Measurements from ENCODE around the gene MEIS2. TPM values are rescaled to one million over a fixed set of nuclear protein-coding genes. Genes with fewer than 3 reads are reported as not detected.
A peak's percentile ranks its signal among the peaks of the same experiment; 100 is the strongest.

Gene MEIS2
- total and polyA plus RNA-seq, 2 donors (not counting 3 experiments of a cell fraction or from before 2014, with no cell fraction given): 22.5 to 26.2 TPM

- intact Hi-C loops (cut with micrococcal nuclease): no loop called here
- FAIRE-seq (no peak), DNase-seq (ENCODE audit: low read depth, low spot score) (no peak)
- no TSS peak for BruUV-seq (replicated peaks)
- TF ChIP-seq MYC (IDR thresholded peaks at IDR 0.05; ENCODE audit: low read depth, low read length) (no peak), EZH2 (IDR thresholded peaks at IDR 0.05; ENCODE audit: borderline replicate concordance, low read depth, low read length, severe bottlenecking) (peak; percentile 76)
- Histone ChIP-seq H3K9me1 (replicated peaks; ENCODE audit: control insufficient read depth, extremely low read depth, insufficient read depth, low read length) (no peaks in the 10 kb centered on the region), H3K9me3 (replicated peaks; ENCODE audit: control insufficient read depth, insufficient read depth, low read length) (no peaks in the 10 kb centered on the region), H4K20me1 (replicated peaks; ENCODE audit: control insufficient read depth, extremely low read depth, insufficient read depth, low read length) (peaks cover 3% of the 10 kb centered on the region), H3K4me1 (ENCODE audit: control insufficient read depth, extremely low read depth, insufficient read depth, low read length) (peaks cover 8% of the 10 kb centered on the region), H3K4me3 (replicated peaks in 1 of 3; ENCODE audit: insufficient read depth in 1 of 3, low read depth in 1 of 3, low read length in 3 of 3) (no peak overlapping the region), H3K79me2 (ENCODE audit: control insufficient read depth, insufficient read depth, low read length) (no peaks in the 10 kb centered on the region), H3K9ac (replicated peaks; ENCODE audit: extremely low read depth, insufficient read depth, low read length) (no peak overlapping the region), H2AFZ (ENCODE audit: low read depth, low read length) (no peak overlapping the region), H3K36me3 (ENCODE audit: control insufficient read depth in 2 of 2, extremely low read depth in 1 of 2, insufficient read depth in 2 of 2, low read length in 2 of 2) (no peaks in the 10 kb centered on the region), H3K27me3 (ENCODE audit: control insufficient read depth in 2 of 2, insufficient read depth in 2 of 2, low read length in 2 of 2) (peaks cover 47 to 58% of the 10 kb centered on the region in 2 experiments), H3K27ac (ENCODE audit: insufficient read depth, low read depth, low read length) (no peak overlapping the region), H3K4me2 (ENCODE audit: insufficient read depth, low read length) (no peak overlapping the region)
- dilution Hi-C loops (cut with MboI; ENCODE audit: extremely low pct_ligation_motif_present, low sequenced_read_pairs): no loop called here
- ChIA-PET POLR2A (no interaction called here), CTCF (interaction anchor here (0.8 to 1.5 kb wide), 5 partner anchors 9 to 992 kb away, joined by 3 read pairs; no protein-coding TSS in a partner anchor)
These were observed 212.0 kb downstream of the MEIS2 start for GRCh38 chr15:36888011-36888992.

DNA sequence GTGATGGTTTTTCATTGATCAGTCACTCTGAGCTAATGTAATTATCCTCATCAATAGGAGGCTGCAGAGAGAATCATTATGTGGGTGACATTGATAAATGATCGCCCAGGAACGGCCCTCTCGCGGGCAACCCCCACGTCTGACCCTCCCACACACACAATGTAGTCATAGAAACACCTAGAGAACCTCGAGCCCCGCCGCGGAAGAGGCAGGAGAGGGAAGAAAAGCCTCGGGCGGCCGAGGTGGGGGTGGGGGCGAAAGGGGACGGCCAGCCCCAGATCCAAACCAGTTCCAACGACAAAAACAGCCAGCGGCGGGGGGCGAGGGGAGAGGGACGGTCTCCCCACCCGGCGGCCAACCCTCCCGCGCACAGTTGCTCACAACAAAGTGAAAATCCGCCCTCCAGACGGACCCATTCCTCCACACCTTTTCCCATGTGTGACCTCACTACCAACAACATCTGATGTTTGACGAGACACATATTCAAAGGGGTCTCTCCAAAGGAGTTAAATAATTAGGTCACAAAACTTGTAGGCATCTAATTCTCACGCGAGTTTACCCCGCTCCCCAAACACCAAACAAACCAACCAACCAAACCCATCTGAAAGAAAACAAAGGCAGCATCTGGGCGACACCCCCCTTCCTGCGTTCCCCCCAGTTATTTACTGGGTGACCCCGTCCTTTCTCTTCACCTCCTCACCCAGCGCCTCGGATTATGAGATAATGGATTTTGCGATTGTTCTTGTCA is 213.0 kb downstream of the MEIS2 start:
- Histone ChIP-seq H2AFZ (ENCODE audit: low read depth, low read length) (no peak overlapping the region), H3K36me3 (ENCODE audit: control insufficient read depth in 2 of 2, extremely low read depth in 1 of 2, insufficient read depth in 2 of 2, low read length in 2 of 2) (no peaks in the 10 kb centered on the region), H3K9me1 (replicated peaks; ENCODE audit: control insufficient read depth, extremely low read depth, insufficient read depth, low read length) (no peaks in the 10 kb centered on the region), H3K9ac (replicated peaks; ENCODE audit: extremely low read depth, insufficient read depth, low read length) (no peak overlapping the region), H3K27ac (ENCODE audit: insufficient read depth, low read depth, low read length) (no peak overlapping the region), H3K27me3 (ENCODE audit: control insufficient read depth in 2 of 2, insufficient read depth in 2 of 2, low read length in 2 of 2) (peaks cover 57 to 67% of the 10 kb centered on the region in 2 experiments), H3K79me2 (ENCODE audit: control insufficient read depth, insufficient read depth, low read length) (no peaks in the 10 kb centered on the region), H3K4me2 (ENCODE audit: insufficient read depth, low read length) (peak overlapping the region; percentile 46), H3K9me3 (replicated peaks; ENCODE audit: control insufficient read depth, insufficient read depth, low read length) (no peaks in the 10 kb centered on the region), H3K4me1 (ENCODE audit: control insufficient read depth, extremely low read depth, insufficient read depth, low read length) (peaks cover 11% of the 10 kb centered on the region), H4K20me1 (replicated peaks; ENCODE audit: control insufficient read depth, extremely low read depth, insufficient read depth, low read length) (peaks cover 3% of the 10 kb centered on the region), H3K4me3 (replicated peaks in 1 of 3; ENCODE audit: insufficient read depth in 1 of 3, low read depth in 1 of 3, low read length in 3 of 3) (no peak overlapping the region)
- no TSS peak for BruUV-seq (replicated peaks)
- TF ChIP-seq GATA2 (IDR thresholded peaks at IDR 0.05; ENCODE audit: insufficient read depth, insufficient read length, low read depth, low read length) (no peak), FOS (IDR thresholded peaks at IDR 0.05; ENCODE audit: borderline replicate concordance, insufficient read depth, low read length) (no peak), JUN (IDR thresholded peaks at IDR 0.05; ENCODE audit: borderline replicate concordance, insufficient read depth, insufficient read length, low read depth) (no peak), EZH2 (IDR thresholded peaks at IDR 0.05; ENCODE audit: borderline replicate concordance, low read depth, low read length, severe bottlenecking) (peak; percentile 86)
- TF ChIP-seq, protein P1, sequence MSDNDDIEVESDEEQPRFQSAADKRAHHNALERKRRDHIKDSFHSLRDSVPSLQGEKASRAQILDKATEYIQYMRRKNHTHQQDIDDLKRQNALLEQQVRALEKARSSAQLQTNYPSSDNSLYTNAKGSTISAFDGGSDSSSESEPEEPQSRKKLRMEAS (IDR thresholded peaks at IDR 0.05; ENCODE audit: insufficient read depth, insufficient read length): no peak
- ChIA-PET CTCF (interaction anchor here (0.7 to 1.5 kb wide), 2 partner anchors 10 to 1469 kb away, joined by 3 read pairs; no protein-coding TSS in a partner anchor), POLR2A (no interaction called here)
- dilution Hi-C loops (cut with MboI; ENCODE audit: extremely low pct_ligation_motif_present, low sequenced_read_pairs) (no loop called here), intact Hi-C loops (cut with micrococcal nuclease) (no loop called here)
- DNase-seq (ENCODE audit: low read depth, low spot score) (no peak), FAIRE-seq (no peak)
